HG03066 (cell line): ENCODE measurements around the gene EGFR.
A peak's percentile ranks its signal among the peaks of the same experiment; 100 is the strongest.

ENCODE experiments used
- ATAC-seq: cut with Tn5 transposase; IDR thresholded peaks from one replicate; pipeline ENCODE4 v1.9.1; 2021; ENCODE audit warnings: low read depth; ENCODE audit not compliant: unreplicated experiment

Gene EGFR

DNA sequence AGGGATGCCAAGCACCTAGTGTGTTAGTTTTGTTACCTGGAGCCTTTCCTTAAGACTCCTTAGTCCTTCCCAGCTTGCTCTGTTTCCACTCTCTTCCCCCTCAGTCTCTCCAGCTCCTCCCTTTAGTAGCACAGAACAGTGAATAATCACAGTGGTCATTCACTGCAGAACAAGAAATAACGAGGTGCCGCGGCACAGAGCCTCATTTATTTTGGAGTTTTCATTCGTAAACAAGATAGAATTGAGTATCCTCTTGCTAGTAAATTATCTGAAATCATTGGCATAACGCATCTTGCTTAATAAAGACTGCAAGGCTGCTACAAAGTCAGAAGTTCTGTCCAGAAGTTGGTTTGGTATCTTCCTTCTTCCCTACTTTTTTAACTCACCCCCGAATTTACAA lies 217.0 kb downstream of the EGFR start:
- ATAC-seq = no peak

- ATAC-seq = no peak
These were observed 217.7 kb downstream of the EGFR start for GRCh38 chr7:55236476-55236875.

GRCh38 chr7:55237156-55237893 lies 218.5 kb downstream of the EGFR start:
- ATAC-seq = no peak

- no peak for ATAC-seq
These were observed 220.6 kb downstream of the EGFR start for GRCh38 chr7:55239406-55239805.

DNA sequence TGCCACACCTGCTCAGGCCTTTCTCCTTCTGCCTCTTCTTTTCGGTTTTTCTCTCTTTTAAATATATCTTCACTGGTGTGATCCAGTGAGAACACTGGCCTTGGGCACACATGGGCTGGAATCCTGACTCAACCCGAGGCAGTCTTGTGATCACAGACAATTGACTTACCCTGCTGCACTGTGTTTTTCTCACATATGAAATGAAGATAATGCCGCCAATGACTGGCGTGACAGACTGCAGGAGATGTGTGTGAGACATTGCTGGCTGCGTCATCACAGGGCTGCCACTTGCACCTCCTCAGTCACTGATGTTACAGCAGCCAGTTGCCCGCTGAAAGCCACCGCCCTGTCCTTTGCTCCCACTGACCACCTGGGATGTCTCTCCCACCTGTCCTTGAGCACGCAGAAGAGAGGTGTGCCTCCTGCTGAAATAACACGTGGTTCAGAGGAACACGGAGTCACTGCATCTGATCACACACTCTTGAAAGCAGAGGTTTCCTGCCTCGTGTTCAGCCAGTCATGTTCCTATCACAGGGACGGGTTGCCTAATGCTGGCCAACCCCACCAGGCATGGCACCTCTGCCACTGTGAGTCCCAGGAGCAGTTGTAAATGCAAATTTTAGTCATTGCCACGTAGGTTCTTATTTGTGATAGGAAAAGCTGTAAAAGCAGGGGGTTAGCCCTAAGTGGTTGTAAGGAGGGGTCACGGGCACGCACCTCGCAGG lies 221.8 kb downstream of the EGFR start:
- no peak for ATAC-seq

GRCh38 chr7:55241958-55242357 lies 223.1 kb downstream of the EGFR start:
- ATAC-seq = no peak

GRCh38 chr7:55242613-55243012 lies 223.8 kb downstream of the EGFR start:
- no peak for ATAC-seq

GRCh38 chr7:55244006-55244745 lies 225.4 kb downstream of the EGFR start:
- ATAC-seq = no peak

GRCh38 chr7:55245271-55245723 lies 226.5 kb downstream of the EGFR start:
- ATAC-seq = no peak

DNA sequence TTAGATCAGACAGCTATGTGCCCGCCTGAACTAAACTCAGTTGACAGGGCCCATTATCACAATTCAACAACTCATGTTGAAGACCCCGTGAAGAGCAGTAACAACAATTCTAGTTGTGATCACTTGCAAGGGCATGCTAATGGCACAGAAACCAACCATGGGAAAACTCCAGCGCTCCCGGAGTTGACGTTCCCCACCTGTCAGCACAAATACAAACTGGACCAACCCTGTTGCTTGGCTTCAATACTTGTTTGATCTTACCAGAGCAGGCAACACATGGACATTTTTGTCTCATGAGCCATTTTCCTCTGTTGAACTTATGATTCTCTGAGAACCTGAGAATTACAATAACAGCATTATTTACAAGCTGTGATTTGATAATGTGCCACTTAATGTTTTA lies 227.4 kb downstream of the EGFR start:
- ATAC-seq = no peak

GRCh38 chr7:55247428-55247827 lies 228.6 kb downstream of the EGFR start:
- ATAC-seq = no peak

- ATAC-seq = no peak
These were observed 229.7 kb downstream of the EGFR start for GRCh38 chr7:55248526-55248925.

GRCh38 chr7:55249332-55249731 lies 230.5 kb downstream of the EGFR start:
- no peak for ATAC-seq

DNA sequence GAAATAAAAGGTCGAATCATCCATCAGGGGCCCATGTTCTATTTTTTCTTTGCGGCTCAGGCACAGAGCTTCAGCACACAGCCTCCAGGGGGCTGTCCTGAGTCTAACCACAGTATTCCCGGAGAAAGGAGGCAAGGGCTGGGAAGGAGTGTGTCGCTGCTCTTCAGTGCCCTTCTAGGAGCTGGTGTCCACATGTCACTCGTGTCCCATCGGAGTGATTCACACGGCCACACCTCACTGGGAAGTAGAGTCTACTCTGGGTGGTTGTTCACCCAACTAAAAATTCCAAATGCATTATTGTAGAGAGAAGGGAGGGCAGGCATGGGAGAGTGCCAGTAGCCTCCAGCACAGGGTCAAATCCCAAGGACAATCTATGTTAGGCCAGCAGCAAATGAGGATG lies 231.5 kb downstream of the EGFR start:
- no peak for ATAC-seq

DNA sequence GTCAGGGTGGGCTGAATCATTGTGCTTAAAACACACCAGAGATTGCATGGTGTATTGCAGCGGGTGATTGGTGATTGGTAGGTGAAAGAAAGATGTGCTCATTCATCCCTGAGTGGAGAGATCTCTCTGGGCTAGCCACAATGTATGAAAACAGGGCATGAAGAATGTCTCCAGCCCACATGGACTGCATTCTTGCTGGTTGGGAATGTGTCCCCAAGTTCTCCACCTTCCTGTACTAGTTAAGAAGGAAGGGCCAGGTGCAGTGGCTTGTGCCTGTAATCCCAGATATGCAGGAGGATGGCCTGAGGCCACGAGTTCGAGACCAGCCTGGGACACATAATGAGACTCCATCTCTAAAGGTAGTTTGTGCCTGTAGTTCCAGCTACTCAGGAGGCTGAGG lies 232.5 kb downstream of the EGFR start:
- ATAC-seq = no peak

DNA sequence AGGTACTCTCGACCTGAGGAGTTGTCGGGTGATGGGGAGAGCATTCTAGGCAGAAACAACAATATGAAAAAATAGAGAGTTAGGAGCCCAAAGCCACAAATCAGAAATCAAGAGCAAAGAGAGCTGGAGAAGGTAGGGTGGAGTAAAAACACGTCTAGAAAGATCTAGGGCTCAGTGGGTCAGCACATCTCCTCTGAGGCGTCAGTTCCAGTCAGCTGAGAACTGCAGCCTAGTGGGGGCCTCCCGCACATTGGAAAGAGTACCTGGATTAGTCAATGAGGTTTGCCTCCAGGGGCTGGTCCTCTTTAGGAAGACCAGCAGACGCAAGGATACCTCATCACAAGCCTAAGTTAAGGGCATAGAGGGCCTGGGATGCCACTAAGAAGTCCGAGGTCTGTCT lies 233.1 kb downstream of the EGFR start:
- ATAC-seq = no peak

- ATAC-seq = no peak
These were observed 233.6 kb downstream of the EGFR start for GRCh38 chr7:55252386-55252785.

- ATAC-seq = no peak
These were observed 234.4 kb downstream of the EGFR start for GRCh38 chr7:55253188-55253587.

DNA sequence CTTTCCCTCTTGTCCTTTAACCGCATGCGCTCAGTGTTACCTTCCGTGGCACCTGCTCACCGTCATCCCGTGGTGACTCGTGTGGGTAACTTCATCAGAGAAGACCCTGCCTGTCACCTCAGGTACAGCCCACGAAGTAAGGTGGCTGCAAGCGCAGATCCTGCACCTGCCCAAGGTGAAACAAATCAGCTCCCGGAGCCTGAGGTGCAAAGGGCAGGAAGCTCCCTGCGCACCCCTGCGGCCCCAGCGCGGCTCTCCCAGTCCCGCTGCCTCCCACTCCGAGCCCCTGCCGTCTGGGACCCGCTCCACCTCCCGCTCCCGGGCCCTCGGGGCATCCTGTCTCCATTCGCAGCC lies 235.4 kb downstream of the EGFR start:
- no peak for ATAC-seq

- ATAC-seq = peak; percentile 72
These were observed 236.0 kb downstream of the EGFR start for GRCh38 chr7:55254596-55255495.
